Stimulated activated naive B cell treated with anti-CD40 and anti-IgM and Interleukin-4, amounts not matched to agents 10 μg/mL and 1 μg/mL and 100 μg/mL, for 72 hours (primary cell): Measurements from ENCODE around the gene CGREF1.

Experiments used
- ATAC-seq, 2 donors: fragments of 150-1000 bp; cut with Tn5 transposase; replicated peaks; 2 replicates each; pipeline ENCODE4 v1.10.0; 2021; ENCODE audit warnings: moderate library complexity in 1 of 2
- DNase-seq: peaks from one replicate; pipeline ENCODE4 v3.0.0; 2021
- H3K27ac Mint-ChIP-seq: one replicate; pipeline ENCODE4 v1.8.0; 2022; ENCODE audit warnings: mild to moderate bottlenecking, mixed read lengths
- H3K27me3 Mint-ChIP-seq, 2 donors: one replicate each; pipeline ENCODE4 v1.8.0; 2022; ENCODE audit warnings: mixed read lengths in 2 of 2
- H3K36me3 Mint-ChIP-seq, 2 donors: one replicate each; pipeline ENCODE4 v1.8.0; 2022; ENCODE audit warnings: mixed read lengths in 2 of 2, mild to moderate bottlenecking in 1 of 2
- H3K4me1 Mint-ChIP-seq, 2 donors: one replicate each; pipeline ENCODE4 v1.8.0; 2022; ENCODE audit warnings: mixed read lengths in 2 of 2, mild to moderate bottlenecking in 1 of 2
- H3K4me3 Mint-ChIP-seq, 2 donors: one replicate each; pipeline ENCODE4 v1.8.0; 2022; ENCODE audit warnings: mild to moderate bottlenecking in 2 of 2, mixed read lengths in 2 of 2, moderate library complexity in 1 of 2
- H3K9me3 Mint-ChIP-seq, 2 donors: one replicate each; pipeline ENCODE4 v1.8.0; 2022; ENCODE audit warnings: mixed read lengths in 2 of 2, mild to moderate bottlenecking in 1 of 2

The CGREF1 gene

GRCh38 chr2:27148801-27149439 lies 30.0 kb upstream of the CGREF1 start, which contains the start of gene TCF23:
Gene TCF23 (plus strand): TSS chr2:27149004. CDS start chr2:27149134, 130 bp downstream.
- H3K4me3 Mint-ChIP-seq = no peak within 1 kb of the TSS
- ATAC-seq (no peak), DNase-seq (no peak)
- peaks cover 7 to 9% of the 10 kb centered on the region in 2 donors for H3K4me1 Mint-ChIP-seq
- H3K27ac Mint-ChIP-seq = peak within 1 kb of the TSS; percentile 73
- H3K27me3 Mint-ChIP-seq = peaks cover 12 to 24% of the 10 kb centered on the region in 2 donors
- H3K9me3 Mint-ChIP-seq = no peaks in the 10 kb centered on the region
- H3K36me3 Mint-ChIP-seq = no peaks in the 10 kb centered on the region

DNA sequence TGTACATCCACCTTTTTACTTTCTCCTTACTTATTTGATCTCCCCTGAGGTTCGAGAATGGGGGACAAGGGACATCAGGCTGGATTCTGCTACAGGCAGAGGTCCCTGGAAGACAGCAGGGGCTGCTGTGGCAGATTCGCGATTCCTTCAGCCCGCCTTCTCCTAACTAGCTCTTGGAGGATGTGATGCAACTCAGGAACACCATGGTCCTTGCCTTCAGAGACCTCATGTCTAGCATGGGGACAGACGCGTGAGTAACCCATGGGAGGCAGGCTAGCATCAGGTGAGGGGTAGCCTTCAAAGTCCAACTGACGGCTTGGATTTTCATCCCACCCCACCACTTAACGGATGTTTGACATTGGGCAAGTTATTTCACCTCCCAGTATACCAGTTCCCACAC lies 29.0 kb upstream of the CGREF1 start:
- Mint-ChIP-seq H3K36me3 (no peaks in the 10 kb centered on the region), H3K27ac (no peak overlapping the region), H3K27me3 (peaks cover 12 to 34% of the 10 kb centered on the region in 2 donors), H3K4me3 (no peak overlapping the region), H3K9me3 (peaks cover 0 to 2% of the 10 kb centered on the region in 2 donors), H3K4me1 (peaks cover 7% of the 10 kb centered on the region in 2 donors)
- no peak for ATAC-seq
- DNase-seq = no peak

GRCh38 chr2:27145682-27146081 lies 26.8 kb upstream of the CGREF1 start:
- Mint-ChIP-seq H3K36me3 (no peaks in the 10 kb centered on the region), H3K9me3 (peaks cover 0 to 2% of the 10 kb centered on the region in 2 donors), H3K4me3 (no peak overlapping the region), H3K27ac (no peak overlapping the region), H3K27me3 (peaks cover 12 to 30% of the 10 kb centered on the region in 2 donors), H3K4me1 (no peaks in the 10 kb centered on the region)
- no peak for ATAC-seq
- no peak for DNase-seq

DNA sequence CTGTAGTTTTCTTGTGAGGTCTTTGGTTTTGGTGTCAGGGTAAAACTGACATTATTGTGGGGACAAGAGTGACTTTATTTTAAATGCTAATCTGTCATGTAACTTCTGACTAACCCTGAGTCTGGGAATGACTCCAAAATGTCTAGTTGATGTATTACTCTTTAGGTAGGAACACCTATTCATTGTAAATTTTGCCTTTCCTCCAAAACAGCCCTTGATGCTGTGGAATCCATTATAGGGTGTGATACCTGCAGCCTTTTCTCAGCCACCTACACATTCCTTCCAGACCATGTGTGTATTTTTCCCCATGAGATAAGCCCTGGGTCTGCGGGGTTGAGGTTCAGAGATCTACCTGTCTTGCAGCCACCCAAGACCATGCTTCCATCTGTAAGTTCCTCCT lies 24.4 kb upstream of the CGREF1 start:
- DNase-seq (no peak), ATAC-seq (no peak)
- H3K4me1 Mint-ChIP-seq = no peaks in the 10 kb centered on the region
- peaks cover 9 to 30% of the 10 kb centered on the region in 2 donors for H3K27me3 Mint-ChIP-seq
- peaks cover 0 to 2% of the 10 kb centered on the region in 2 donors for H3K9me3 Mint-ChIP-seq
- no peak overlapping the region for H3K27ac Mint-ChIP-seq
- H3K4me3 Mint-ChIP-seq = no peak overlapping the region
- no peaks in the 10 kb centered on the region for H3K36me3 Mint-ChIP-seq

DNA sequence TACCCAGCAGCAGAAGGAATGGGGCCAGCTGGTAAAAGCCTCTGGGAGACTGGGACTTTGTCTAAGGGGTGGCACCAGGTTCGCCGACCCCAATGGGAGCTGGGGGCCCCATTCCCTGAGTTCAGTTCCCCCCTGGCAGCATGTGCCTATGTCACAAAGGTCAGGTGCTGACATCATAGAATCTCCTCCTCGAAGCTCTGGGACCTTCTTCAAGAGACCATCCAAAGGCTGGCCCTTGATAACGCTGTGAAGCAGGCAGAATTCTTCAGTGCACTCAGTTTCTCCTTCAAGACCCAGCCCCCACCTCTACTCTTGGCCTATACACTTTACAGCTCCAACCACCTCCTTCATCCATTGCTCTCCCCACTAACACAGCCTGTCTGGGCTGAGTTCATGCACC lies 20.4 kb upstream of the CGREF1 start, which contains the start of gene PRR30:
Gene PRR30 (minus strand): TSS at position 101 of the 400 bp plus-strand sequence. CDS start 1,081 bp downstream, outside the sequence.
- Mint-ChIP-seq H3K4me3 (no peak within 1 kb of the TSS), H3K36me3 (peaks cover 2 to 3% of the 10 kb centered on the region in 2 donors), H3K27me3 (peaks cover 0 to 15% of the 10 kb centered on the region in 2 donors), H3K4me1 (peaks cover 8 to 16% of the 10 kb centered on the region in 2 donors), H3K9me3 (peaks cover 0 to 2% of the 10 kb centered on the region in 2 donors), H3K27ac (no peak within 1 kb of the TSS)
- DNase-seq (no peak), ATAC-seq (no peak)

DNA sequence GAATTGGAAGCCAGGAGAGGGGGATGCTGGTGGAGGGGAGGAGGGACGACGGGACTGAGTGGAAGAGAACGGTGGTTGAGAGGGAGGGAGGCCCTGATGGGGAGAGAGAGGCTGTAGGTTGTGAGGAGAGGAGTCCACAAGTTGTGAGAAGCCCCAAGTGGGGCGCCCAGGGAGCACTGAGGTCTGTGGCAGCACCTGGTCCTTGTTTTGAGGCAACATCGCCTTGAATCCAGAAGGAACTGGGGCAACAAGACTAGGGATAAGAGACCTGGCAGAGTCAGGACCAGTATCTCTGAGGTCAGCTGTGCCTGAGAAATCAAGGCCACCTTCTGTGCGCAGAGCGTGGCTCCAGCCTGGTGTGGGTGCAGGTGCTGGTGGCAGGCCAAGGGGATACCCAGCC lies 19.2 kb upstream of the CGREF1 start:
- Mint-ChIP-seq H3K4me3 (no peak overlapping the region), H3K27me3 (peaks cover 0 to 3% of the 10 kb centered on the region in 2 donors), H3K9me3 (peaks cover 0 to under 1% of the 10 kb centered on the region in 2 donors), H3K4me1 (peaks cover 12 to 26% of the 10 kb centered on the region in 2 donors), H3K36me3 (peaks cover 5 to 8% of the 10 kb centered on the region in 2 donors), H3K27ac (no peak overlapping the region)
- ATAC-seq = no peak
- DNase-seq = no peak

DNA sequence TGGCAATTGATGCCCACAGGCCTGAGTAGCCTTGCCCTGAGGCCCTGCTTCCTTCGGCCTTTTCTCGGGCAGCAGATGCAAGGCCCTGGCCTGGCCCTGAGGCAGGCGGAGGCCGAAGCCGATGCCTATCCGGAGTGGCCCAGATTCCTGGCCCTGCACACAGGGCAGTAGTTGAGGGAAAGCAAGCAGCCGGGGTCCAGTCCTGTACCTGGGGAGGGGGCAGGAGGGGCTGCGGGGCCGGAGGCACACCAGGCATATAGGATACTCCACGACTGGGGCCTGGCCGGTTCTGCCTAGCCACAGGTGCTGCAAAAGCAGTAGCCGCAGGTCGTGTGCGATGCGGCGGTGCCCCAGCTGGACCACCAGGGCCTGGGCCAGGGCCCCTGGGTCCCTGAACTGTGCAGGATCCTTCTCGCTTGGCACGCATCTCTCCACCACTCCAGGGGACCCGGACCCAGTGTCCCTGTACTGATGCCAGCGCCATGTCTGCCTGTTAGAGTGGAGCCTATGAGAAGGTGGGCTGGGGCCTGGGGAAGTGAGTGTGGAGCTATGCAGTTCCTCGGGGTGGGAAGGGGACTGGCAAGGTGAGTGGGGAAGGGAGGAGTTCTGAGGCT lies 18.5 kb upstream of the CGREF1 start:
- peaks cover 16 to 32% of the 10 kb centered on the region in 2 donors for H3K4me1 Mint-ChIP-seq
- no peaks in the 10 kb centered on the region for H3K27me3 Mint-ChIP-seq
- peaks cover 9 to 12% of the 10 kb centered on the region in 2 donors for H3K36me3 Mint-ChIP-seq
- H3K4me3 Mint-ChIP-seq = no peak overlapping the region
- H3K27ac Mint-ChIP-seq = no peak overlapping the region
- H3K9me3 Mint-ChIP-seq = no peaks in the 10 kb centered on the region
- ATAC-seq (no peak), DNase-seq (no peak)

DNA sequence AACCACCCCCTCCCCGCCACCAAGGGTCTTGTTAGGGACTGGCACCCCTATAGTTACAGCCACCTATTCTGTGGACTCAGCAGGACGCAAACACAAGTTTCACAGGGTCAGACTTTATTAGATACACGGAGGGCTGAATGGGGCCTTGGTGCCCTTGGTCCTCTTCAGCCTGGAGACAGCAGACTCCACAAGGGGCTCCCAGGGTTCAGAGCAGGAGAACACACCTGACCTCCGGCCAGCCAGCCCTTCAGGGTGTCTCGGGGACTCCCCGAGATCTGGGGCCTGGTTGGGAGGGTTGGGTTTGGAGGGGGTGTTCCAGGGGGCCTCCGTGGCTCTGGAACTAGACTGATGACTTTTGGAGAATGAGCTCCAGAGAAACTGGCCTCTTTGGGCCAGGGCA lies 17.8 kb upstream of the CGREF1 start:
- Mint-ChIP-seq H3K4me3 (no peak overlapping the region), H3K27me3 (no peaks in the 10 kb centered on the region), H3K4me1 (peaks cover 16 to 32% of the 10 kb centered on the region in 2 donors), H3K27ac (no peak overlapping the region), H3K36me3 (peaks cover 10 to 15% of the 10 kb centered on the region in 2 donors), H3K9me3 (no peaks in the 10 kb centered on the region)
- DNase-seq (no peak), ATAC-seq (no peak)

- H3K4me3 Mint-ChIP-seq = peak overlapping the region; percentile 89 to 95
- ATAC-seq = no peak
- H3K9me3 Mint-ChIP-seq = no peaks in the 10 kb centered on the region
- no peaks in the 10 kb centered on the region for H3K27me3 Mint-ChIP-seq
- H3K36me3 Mint-ChIP-seq = peaks cover 19 to 25% of the 10 kb centered on the region in 2 donors
- peak overlapping the region; percentile 89 for H3K27ac Mint-ChIP-seq
- DNase-seq = no peak
- peaks cover 19 to 37% of the 10 kb centered on the region in 2 donors for H3K4me1 Mint-ChIP-seq
These were observed 16.6 kb upstream of the CGREF1 start for GRCh38 chr2:27135478-27135955.

DNA sequence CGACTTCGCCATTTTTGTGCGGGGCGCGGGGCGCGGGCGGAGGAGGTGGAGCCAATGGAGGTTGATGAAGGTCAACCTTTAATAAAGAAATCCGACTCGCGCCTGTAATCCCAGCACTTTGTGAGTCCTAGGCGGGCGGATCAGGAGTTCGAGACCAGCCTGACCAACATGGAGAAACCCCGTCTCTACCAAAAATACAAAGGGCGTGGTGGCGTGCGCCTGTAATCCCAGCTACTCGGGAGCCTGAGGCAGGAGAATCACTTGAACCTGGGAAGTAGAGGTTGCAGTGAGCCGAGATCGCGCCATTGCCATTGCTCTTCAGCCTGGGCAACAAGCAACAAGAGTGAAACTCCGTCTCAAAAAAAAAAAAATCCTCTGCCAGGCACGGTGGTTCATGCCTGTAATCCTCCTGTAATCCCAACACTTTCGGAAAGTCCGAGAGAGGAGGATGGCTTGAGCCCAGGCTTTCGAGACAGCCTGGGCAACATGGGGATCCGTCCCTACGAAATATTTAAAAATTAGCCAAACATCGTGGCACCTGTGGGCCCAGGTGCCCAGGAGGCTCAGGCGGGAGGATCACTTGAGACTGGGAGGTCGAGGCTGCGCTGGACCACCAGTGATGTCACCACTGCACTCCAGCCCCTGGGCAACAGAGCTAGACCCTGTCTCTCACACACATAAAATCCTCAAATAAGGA lies 16.0 kb upstream of the CGREF1 start:
- ATAC-seq (no peak), DNase-seq (no peak)
- no peaks in the 10 kb centered on the region for H3K27me3 Mint-ChIP-seq
- peak overlapping the region; percentile 98 for H3K27ac Mint-ChIP-seq
- H3K4me1 Mint-ChIP-seq = peaks cover 19 to 37% of the 10 kb centered on the region in 2 donors
- H3K9me3 Mint-ChIP-seq = no peaks in the 10 kb centered on the region
- H3K4me3 Mint-ChIP-seq = peak overlapping the region; percentile 89 to 95
- peaks cover 19 to 29% of the 10 kb centered on the region in 2 donors for H3K36me3 Mint-ChIP-seq

DNA sequence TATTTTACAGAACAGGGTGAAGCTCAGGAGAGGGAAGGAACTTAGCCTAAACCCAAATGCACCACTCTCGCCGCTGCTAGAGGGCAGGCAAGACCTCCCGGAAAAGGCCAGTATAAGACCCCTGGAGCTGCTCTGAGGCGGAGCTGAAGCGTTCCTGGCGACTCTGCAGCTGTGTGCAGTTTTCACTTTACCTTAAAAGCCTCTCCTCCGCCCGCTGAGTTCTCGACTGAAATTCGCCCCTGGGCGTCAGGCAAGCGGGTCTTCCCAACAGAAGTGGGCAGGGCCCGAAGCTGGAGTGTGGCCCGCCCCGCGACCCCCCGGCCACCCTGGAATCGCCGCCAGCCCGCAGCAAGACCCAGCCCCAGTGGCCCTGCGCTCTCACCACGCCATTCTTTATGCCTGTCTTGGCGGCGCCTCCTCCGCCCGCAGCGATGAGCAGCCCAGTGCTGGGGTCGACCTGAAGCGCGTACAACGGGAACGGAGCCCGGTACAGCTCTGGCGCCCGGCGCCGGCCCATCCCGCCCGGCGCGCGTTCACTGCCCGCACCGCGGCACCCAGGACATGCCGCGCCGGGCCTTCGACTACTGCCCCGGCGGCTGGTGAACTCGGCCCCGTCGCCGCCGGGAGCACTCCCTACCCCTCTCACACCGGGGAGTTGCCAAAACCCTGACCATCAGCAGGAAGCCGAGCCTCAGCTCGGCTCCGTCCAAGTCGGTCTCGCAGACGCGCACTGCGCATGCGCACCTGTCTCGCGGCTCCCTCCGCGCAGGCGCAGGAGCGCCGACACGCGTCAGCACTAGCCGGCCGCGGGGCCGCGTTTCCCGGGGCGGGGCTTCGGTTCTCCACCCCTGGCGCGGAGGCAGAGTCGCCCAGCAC lies 15.2 kb upstream of the CGREF1 start, which contains the start of gene PREB:
Gene PREB (minus strand): TSS at position 732 of the 876 bp plus-strand sequence. CDS start 215 bp downstream, at position 517.
- ATAC-seq = peak; percentile 94 to 95
- peak within 1 kb of the TSS; percentile 98 for H3K27ac Mint-ChIP-seq
- H3K4me3 Mint-ChIP-seq = peak within 1 kb of the TSS; percentile 89 to 95
- peaks cover 23 to 36% of the 10 kb centered on the region in 2 donors for H3K36me3 Mint-ChIP-seq
- DNase-seq = peak; percentile 99
- H3K27me3 Mint-ChIP-seq = no peaks in the 10 kb centered on the region
- no peaks in the 10 kb centered on the region for H3K9me3 Mint-ChIP-seq
- H3K4me1 Mint-ChIP-seq = peaks cover 20 to 43% of the 10 kb centered on the region in 2 donors

DNA sequence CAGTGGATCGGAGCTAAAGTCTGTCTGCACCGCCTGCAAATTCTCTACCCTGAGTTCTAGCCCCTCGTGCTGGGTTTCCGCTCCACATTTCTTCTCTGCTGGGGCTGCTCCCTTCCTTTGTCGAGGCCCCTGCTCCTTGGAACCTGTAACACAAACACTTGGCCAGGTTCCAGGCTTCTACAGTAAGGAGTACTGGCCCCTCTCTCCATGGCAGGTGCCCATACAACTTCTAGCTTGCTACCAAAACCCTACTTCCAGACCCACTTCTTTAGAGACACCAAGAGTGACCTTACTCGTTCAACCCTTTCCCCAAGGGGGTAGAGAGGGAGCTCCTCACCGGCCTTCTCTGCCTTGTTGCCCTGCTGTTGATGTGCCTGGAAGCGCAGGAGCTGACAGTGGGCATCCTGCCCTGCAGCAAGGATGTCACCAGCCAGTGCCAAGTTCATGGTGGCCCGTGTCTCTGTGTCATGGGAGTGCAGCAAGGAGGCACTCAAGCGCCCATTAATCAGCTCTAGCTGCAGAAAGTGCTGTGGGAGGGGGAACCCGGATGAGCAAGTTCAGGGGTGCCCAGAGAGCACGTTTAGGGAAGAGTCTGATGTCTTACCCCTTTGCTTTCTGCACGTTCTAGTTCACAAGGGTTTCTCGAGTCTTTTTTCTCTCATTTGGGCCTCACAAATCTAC lies 14.4 kb upstream of the CGREF1 start:
- Mint-ChIP-seq H3K4me3 (peak overlapping the region; percentile 89 to 95), H3K36me3 (peaks cover 24 to 36% of the 10 kb centered on the region in 2 donors), H3K9me3 (no peaks in the 10 kb centered on the region), H3K27me3 (no peaks in the 10 kb centered on the region), H3K4me1 (peaks cover 22 to 43% of the 10 kb centered on the region in 2 donors), H3K27ac (peak overlapping the region; percentile 73)
- DNase-seq (no peak), ATAC-seq (peak in 1 of 2 donors; percentile 13)

DNA sequence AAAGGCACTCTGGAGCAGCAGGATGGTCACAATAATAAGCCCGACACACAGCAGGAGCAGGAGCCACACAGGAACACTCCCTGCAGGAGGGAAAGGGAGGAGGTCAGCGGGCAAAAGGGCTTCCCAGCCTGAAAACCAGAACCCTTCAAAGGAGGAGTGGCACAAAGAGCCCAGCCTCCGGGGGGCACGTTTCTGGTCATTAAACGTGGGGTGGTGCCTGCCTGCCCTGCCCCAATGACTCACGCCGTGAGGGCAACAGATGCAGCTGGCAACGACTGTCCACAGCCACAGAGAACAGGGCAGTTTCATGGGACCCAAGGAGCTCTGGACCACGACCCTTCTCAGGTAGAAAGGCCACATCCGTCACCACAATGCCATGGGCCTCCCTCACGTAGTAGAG lies 12.5 kb upstream of the CGREF1 start:
- H3K4me3 Mint-ChIP-seq = no peak overlapping the region
- H3K4me1 Mint-ChIP-seq = peaks cover 22 to 43% of the 10 kb centered on the region in 2 donors
- no peak overlapping the region for H3K27ac Mint-ChIP-seq
- ATAC-seq (no peak), DNase-seq (no peak)
- no peaks in the 10 kb centered on the region for H3K9me3 Mint-ChIP-seq
- peaks cover 24 to 36% of the 10 kb centered on the region in 2 donors for H3K36me3 Mint-ChIP-seq
- H3K27me3 Mint-ChIP-seq = no peaks in the 10 kb centered on the region
